ENCODE results near the gene AFF1.

DNA sequence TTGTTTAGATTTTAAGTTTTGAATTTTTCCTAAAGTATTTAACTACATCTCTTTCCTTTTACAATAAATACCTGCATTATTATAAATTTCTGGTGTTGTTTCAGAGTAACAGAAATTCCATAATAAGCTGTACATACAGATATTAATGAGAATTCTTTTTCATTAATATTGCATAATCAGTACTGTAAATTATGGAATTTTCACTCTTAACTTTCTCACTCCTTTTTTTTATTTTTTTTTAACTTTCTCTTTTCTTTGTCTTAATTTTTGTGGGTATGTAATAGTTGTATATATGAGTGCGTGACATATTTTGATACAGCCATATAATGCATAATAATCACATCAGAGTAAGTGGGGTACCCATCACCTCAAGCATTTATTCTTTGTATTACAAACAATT, 175.1 kb downstream of the AFF1 start:
- TF ChIP-seq CTCF (optimal IDR thresholded peaks at IDR 0.05 in 1 of 3, IDR thresholded peaks at IDR 0.05 in 1 of 3, conservative IDR thresholded peaks at IDR 0.05 in 1 of 3; ENCODE audit: extremely low read depth in 1 of 3, insufficient read depth in 2 of 3, low read length in 3 of 3) (no peak), EZH2 (IDR thresholded peaks at IDR 0.05; ENCODE audit: low read length) (no peak)

All from keratinocyte (primary cell).